GM12864 (cell line): ENCODE data around the gene ICAM4.
"Not testable (repeated sequence)": the region's sequence is repeated elsewhere in the genome, so short reads cannot be mapped to it uniquely, and the experiment has no call there.

Source experiments
- DNase-seq: peaks from one replicate; pipeline ENCODE4 v3.0.0-alpha.2; 2011; ENCODE audit warnings: low read depth
- H3K4me3 ChIP-seq: 2 replicates; pipeline ENCODE4 v1.5.1; 2011; ENCODE audit warnings: mild to moderate bottlenecking, low read depth, low read length, control low read depth
- TF ChIP-seq, protein P1 (sequence below): IDR thresholded peaks from 2 replicates; pipeline ENCODE4 v1.5.1; 2011; ENCODE audit warnings: low read depth, mild to moderate bottlenecking, moderate library complexity, low read length, control low read depth, inconsistent platforms; ENCODE audit errors: missing control alignments

ICAM4 gene

DNA sequence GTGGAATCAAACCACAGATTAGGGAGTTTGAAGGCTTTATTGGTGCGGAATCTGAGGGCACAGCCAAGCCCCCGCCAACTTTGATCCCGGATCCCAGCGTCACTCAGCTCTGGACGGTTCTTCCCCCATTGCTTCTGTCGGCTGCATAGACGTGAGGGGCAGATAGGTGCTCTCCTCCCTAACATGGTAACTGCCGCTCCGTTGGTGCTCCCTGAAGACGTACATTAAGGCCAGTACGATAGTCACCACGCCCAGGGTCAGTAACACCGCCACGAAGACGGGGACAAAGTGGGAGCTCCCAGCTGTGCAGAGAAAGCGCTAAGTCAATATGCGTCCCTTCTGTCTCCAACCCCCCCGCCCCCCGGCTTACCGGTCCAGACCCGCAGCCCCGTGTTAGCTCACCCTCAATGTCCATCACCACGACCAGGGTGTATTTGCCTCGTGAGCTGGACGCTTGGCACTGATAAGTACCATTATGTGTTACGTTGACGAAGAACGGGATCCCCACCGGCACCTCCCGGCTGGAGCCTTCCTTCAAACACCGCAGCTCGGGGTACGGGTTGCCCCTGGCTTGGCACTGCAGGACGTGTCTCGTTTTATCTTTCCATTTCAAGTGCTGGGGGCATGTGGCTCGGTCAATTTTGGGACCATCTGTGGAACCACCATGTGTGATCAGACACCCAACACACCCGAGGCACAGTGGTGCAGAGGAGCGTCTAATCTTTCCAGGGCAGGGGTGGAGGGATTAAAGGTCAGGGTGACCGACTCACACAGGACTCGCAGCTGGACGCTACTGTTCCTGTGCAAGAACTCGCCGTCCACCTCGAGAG, 47.2 kb downstream of the ICAM4 start:
- no peak for DNase-seq
- H3K4me3 ChIP-seq, result peak overlapping the region; percentile 65
- TF ChIP-seq, protein P1, sequence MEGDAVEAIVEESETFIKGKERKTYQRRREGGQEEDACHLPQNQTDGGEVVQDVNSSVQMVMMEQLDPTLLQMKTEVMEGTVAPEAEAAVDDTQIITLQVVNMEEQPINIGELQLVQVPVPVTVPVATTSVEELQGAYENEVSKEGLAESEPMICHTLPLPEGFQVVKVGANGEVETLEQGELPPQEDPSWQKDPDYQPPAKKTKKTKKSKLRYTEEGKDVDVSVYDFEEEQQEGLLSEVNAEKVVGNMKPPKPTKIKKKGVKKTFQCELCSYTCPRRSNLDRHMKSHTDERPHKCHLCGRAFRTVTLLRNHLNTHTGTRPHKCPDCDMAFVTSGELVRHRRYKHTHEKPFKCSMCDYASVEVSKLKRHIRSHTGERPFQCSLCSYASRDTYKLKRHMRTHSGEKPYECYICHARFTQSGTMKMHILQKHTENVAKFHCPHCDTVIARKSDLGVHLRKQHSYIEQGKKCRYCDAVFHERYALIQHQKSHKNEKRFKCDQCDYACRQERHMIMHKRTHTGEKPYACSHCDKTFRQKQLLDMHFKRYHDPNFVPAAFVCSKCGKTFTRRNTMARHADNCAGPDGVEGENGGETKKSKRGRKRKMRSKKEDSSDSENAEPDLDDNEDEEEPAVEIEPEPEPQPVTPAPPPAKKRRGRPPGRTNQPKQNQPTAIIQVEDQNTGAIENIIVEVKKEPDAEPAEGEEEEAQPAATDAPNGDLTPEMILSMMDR, result no peak

DNA sequence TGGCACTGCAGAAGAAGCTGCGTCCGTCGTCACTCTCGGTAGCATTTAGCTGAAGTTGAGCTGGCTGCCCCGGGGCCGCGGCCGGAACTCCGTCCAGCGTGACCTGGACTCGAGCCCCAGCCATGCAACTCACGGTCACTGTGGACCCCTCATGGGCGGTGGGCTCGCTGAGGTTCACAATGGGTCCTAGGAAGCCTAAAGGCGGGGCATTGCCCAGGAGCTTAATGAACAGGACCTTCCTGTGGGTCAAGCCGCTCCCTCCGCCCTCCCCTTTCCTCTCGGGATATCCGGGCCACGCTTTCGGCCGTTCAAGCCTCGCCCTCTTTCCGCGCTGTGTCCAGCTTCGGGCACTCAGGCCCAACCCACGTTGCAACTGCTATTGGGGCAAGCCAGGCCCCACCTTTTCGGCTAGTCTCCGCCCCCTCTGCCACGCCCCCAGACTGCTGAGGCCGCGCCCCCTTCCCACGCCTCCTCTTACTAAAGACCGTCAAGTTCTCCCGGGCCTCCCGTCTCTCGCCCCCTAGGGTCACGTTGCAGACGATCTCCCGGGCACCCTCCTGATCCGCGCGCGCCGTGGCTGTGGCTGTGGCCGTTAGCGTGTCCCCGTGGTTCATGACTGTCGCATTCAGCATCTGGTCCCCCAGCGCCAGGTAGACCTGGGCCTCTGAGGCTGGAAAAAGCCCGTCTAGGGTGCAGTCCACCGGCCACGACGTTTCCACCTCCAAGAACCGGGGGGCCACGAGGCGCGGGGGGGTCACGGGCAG, 48.0 kb downstream of the ICAM4 start:
- H3K4me3 ChIP-seq, result no peak overlapping the region
- no peak for DNase-seq
- TF ChIP-seq, protein P1, result no peak

DNA sequence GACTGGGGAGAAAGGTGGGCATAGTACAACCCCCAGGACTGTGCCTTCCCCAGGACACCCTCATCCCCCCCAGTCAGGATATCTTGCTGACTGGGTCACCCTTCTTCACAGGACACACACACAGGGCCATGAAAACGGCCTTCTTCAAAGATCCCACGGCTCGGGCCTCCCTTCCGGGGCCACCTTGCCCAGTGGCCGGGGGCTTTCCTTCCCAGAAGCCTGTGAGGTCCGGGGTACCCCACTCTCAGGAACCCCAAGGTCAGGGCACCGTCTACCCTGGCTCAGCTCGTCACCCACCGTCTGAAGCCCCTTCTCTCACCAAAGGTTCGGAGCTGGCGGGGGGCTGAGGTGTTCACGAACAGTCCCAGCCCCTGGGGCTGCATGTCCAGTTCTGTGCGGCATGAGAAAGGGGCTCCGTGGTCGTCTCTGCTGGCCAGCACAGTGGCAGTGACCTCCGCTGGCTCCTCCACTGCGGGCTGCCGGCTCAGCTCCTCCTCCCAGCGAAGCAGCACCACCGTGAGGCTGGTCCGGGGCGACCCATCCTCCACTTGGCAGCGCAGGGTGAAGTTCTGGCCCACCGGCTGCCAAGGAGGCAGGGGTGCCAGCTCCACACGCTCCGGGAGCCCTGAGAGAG, 48.7 kb downstream of the ICAM4 start:
- no peak overlapping the region for H3K4me3 ChIP-seq
- DNase-seq, result no peak

DNA sequence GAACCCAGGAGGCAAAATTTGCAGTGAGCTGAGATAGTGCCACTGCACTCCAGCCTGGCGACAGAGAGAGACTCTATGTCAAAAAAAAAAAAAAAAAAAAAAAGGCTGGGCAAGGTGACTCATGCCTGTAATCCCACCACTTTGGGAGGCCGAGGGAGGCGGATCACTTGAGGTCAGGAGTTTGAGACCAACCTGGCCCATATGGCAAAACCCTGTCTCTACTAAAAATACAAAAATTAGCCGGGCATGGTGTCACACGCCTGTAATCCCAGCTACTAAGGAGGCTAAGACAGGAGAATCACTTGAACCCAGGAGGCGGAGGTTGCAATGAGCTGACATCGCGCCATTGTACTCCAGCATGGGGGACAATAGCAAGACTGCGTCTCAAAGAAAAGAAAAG, 50.0 kb downstream of the ICAM4 start:
- H3K4me3 ChIP-seq, DNase-seq: not testable (repeated sequence)

More for the DNA sequence above, 48.7 kb downstream of the ICAM4 start:
- TF ChIP-seq, protein P1, result no peak
